Measurements from ENCODE around the gene ASPSCR1. TPM values are rescaled to one million over a fixed set of nuclear protein-coding genes. Genes with fewer than 3 reads are reported as not detected.

ASPSCR1 gene
- total and polyA plus RNA-seq, 2 of the 8 experiments (the other 6 are each of a cell fraction or from before 2014, with no cell fraction given) = 33.3 to 43.7 TPM

GRCh38 chr17:81930142-81931125 lies 47.0 kb upstream of the ASPSCR1 start:
- ChIA-PET CTCF (ENCODE audit: partially characterized antibody) (interaction anchor here (0.6 to 3.8 kb wide), 11 partner anchors 10 to 433 kb away, joined by 3 to 16 read pairs (median 4); partner anchors contain the start of gene NOTUM), POLR2A (ENCODE audit: partially characterized antibody) (interaction anchor here (0.6 to 14.6 kb wide), 32 partner anchors 5 to 419 kb away, joined by 3 to 150 read pairs (median 3); partner anchors contain the start of genes ASPSCR1, CENPX, DUS1L and LRRC45)
- no peak overlapping the region for H2AFZ ChIP-seq (ENCODE audit: low read length)
- no peak overlapping the region for H3K4ac ChIP-seq (replicated peaks; ENCODE audit: insufficient read length, low read depth, low read length)
- H2BK5ac ChIP-seq (ENCODE audit: low read depth, low read length) = no peak overlapping the region
- peaks cover 14 to 26% of the 10 kb centered on the region in 2 experiments for H4K20me1 ChIP-seq (replicated peaks in 1 of 2; ENCODE audit: control insufficient read depth in 1 of 2, insufficient read depth in 2 of 2, low read length in 2 of 2)
- no peak overlapping the region for H3K56ac ChIP-seq (replicated peaks; ENCODE audit: insufficient read length, low read depth, low read length)
- H3K9me3 ChIP-seq (ENCODE audit: insufficient read depth in 2 of 2, low read depth in 1 of 2, low read length in 1 of 2) = no peaks in the 10 kb centered on the region
- H4K91ac ChIP-seq (replicated peaks; ENCODE audit: insufficient read length, low read length) = no peak overlapping the region
- no peak overlapping the region for H2AK5ac ChIP-seq (ENCODE audit: low read depth, low read length)
- TF ChIP-seq KDM1A (IDR thresholded peaks at IDR 0.05; ENCODE audit: borderline replicate concordance, low read length) = no peak
- peak in 1 of 2 experiments; percentile 75; a peak in 2 of 4 replicates for TF ChIP-seq SIN3A (conservative IDR thresholded peaks at IDR 0.05 in 1 of 2, IDR thresholded peaks at IDR 0.05 in 1 of 2; ENCODE audit: low read depth in 1 of 2, low read length in 2 of 2)
- no peak for TF ChIP-seq NANOG (IDR thresholded peaks at IDR 0.05; ENCODE audit: insufficient read depth, low read depth, low read length, poor library complexity, severe bottlenecking)
- H3K4me1 ChIP-seq (replicated peaks in 1 of 4; ENCODE audit: control insufficient read depth in 3 of 4, insufficient read depth in 4 of 4, low read length in 3 of 4) = peaks cover 0 to 16% (median 8%) of the 10 kb centered on the region in 4 experiments; a peak in 5 of 7 replicates
- H3K14ac ChIP-seq (ENCODE audit: insufficient read length) = no peak overlapping the region
- H2BK20ac ChIP-seq (ENCODE audit: low read length) = no peak overlapping the region
- peaks cover 0 to 25% (median 9%) of the 10 kb centered on the region in 4 experiments; a peak in 5 of 8 replicates for H3K36me3 ChIP-seq (ENCODE audit: control insufficient read depth in 2 of 4, insufficient read depth in 4 of 4, low read length in 3 of 4)
- WGBS, 2 experiments (ENCODE audit: extremely low coverage in 1 of 2, insufficient coverage in 1 of 2, insufficient read length in 1 of 2, insufficient replicate concordance in 2 of 2, low coverage in 1 of 2, low lambda C conversion rate in 2 of 2, missing lambda C conversion rate in 1 of 2) = 85% methylated on average over 20 of the region's 20 CpGs; no CpG with 5 or more reads in 1 of the 2 experiments
- no peak overlapping the region for H3K4me2 ChIP-seq (ENCODE audit: insufficient read depth in 1 of 2, low read depth in 2 of 2, low read length in 2 of 2)
- no peak overlapping the region for H2BK12ac ChIP-seq (ENCODE audit: low read depth, low read length)
- H3K27ac ChIP-seq (ENCODE audit: low read depth, low read length) = no peak overlapping the region
- H3K27me3 ChIP-seq (replicated peaks in 1 of 4; ENCODE audit: control insufficient read depth in 3 of 4, extremely low read depth in 1 of 4, insufficient read depth in 3 of 4, low read length in 3 of 4) = peaks cover 0 to 12% (median 9%) of the 10 kb centered on the region in 4 experiments; a peak in 4 of 7 replicates
- H2BK15ac ChIP-seq (ENCODE audit: low read length) = no peak overlapping the region
- no peak for FAIRE-seq
- H3K23ac ChIP-seq (ENCODE audit: insufficient read length) = no peak overlapping the region
- H3K23me2 ChIP-seq (ENCODE audit: low read depth, low read length) = peaks cover 15% of the 10 kb centered on the region; the same call in 1 of the 2 replicates
- H4K8ac ChIP-seq (ENCODE audit: extremely low read depth, insufficient read depth, low read length) = no peak overlapping the region
- peaks cover 6 to 12% of the 10 kb centered on the region in 2 experiments; a peak in 3 of 4 replicates for H3K79me2 ChIP-seq (ENCODE audit: control insufficient read depth in 1 of 2, insufficient read depth in 2 of 2, low read length in 2 of 2)
- H3K18ac ChIP-seq (ENCODE audit: extremely low read depth, low read length) = no peak overlapping the region
- H4K5ac ChIP-seq (ENCODE audit: insufficient read length, low read depth, low read length) = no peak overlapping the region
- H3K79me1 ChIP-seq (ENCODE audit: low read depth, low read length) = peaks cover 8% of the 10 kb centered on the region
- no peak overlapping the region for H3K9ac ChIP-seq (replicated peaks in 1 of 4; ENCODE audit: extremely low read depth in 1 of 4, low read depth in 3 of 4, low read length in 3 of 4)
- no peak overlapping the region for H3K4me3 ChIP-seq (ENCODE audit: extremely low read depth in 1 of 4, insufficient read depth in 2 of 4, low read depth in 3 of 4, low read length in 4 of 4)
- H2BK120ac ChIP-seq (replicated peaks; ENCODE audit: low read depth, low read length) = no peak overlapping the region
- DNase-seq (ENCODE audit: low read depth in 1 of 2, low spot score in 2 of 2) = no peak
